ENCODE measurements around the gene CMSS1.

- TF ChIP-seq POLR2A (IDR thresholded peaks at IDR 0.05) = no peak
- TF ChIP-seq CTCF (IDR thresholded peaks at IDR 0.05) = no peak
Measured at GRCh38 chr3:100209169-100209568, 391.5 kb downstream of the CMSS1 start.

All from Peyer's patch (tissue), 4 donors.